ENCODE data around the gene RRP36. TPM values are rescaled to one million over a fixed set of nuclear protein-coding genes. Genes with fewer than 3 reads are reported as not detected.

The RRP36 gene
- total and polyA plus RNA-seq, 9 of the 15 experiments (the other 6 are each of a cell fraction or from before 2014, with no cell fraction given), result 27.6 to 150 (median 114) TPM

- no peak for TF ChIP-seq GMEB1 (CRISPR knock-in tag; IDR thresholded peaks at IDR 0.05)
- TF ChIP-seq ZNF311 (CRISPR knock-in tag; IDR thresholded peaks at IDR 0.05), result no peak
- no peak for TF ChIP-seq CBX5 (IDR thresholded peaks at IDR 0.05; ENCODE audit: borderline replicate concordance, low read depth)
- TF ChIP-seq PHF8 (IDR thresholded peaks at IDR 0.05; ENCODE audit: borderline replicate concordance, low read length), result no peak
- TF ChIP-seq KAT7 (CRISPR knock-in tag; IDR thresholded peaks at IDR 0.05; ENCODE audit: borderline replicate concordance), result no peak
- no peak for TF ChIP-seq SETDB1 (IDR thresholded peaks at IDR 0.05; ENCODE audit: low read length)
- no peak for TF ChIP-seq ADNP (tag; IDR thresholded peaks at IDR 0.05)
- no peak for TF ChIP-seq ZNF133 (CRISPR knock-in tag; IDR thresholded peaks at IDR 0.05)
- TF ChIP-seq EHMT2 (IDR thresholded peaks at IDR 0.05), result 0 out of 2 replicates have a peak, but pooled peaks have one; percentile 41
- TF ChIP-seq NR2F6 (CRISPR knock-in tag; IDR thresholded peaks at IDR 0.05), result no peak
- TF ChIP-seq CC2D1A (IDR thresholded peaks at IDR 0.05), result peak; percentile 40; the same call in 1 of the 2 replicates
- no peak for TF ChIP-seq ZSCAN29 (IDR thresholded peaks at IDR 0.05)
- TF ChIP-seq MAX (CRISPR knock-in tag; IDR thresholded peaks at IDR 0.05), result no peak
- no peak for TF ChIP-seq ASH1L (IDR thresholded peaks at IDR 0.05; ENCODE audit: borderline replicate concordance, low read depth, partially characterized antibody)
- TF ChIP-seq LCOR (CRISPR knock-in tag; IDR thresholded peaks at IDR 0.05), result no peak
- TF ChIP-seq STAT5B (CRISPR knock-in tag; IDR thresholded peaks at IDR 0.05), result no peak
- no peak for TF ChIP-seq ETV1 (tag; conservative IDR thresholded peaks at IDR 0.05; ENCODE audit: low read depth)
- TF ChIP-seq ZNF318 (IDR thresholded peaks at IDR 0.05; ENCODE audit: borderline replicate concordance in 1 of 2, low read depth in 1 of 2), result no peak
These were observed 39.6 kb upstream of the RRP36 start (continued) for GRCh38 chr6:42981836-42982235.

Measured in K562 (cell line).